NCI-H1092 (cell line): ENCODE data around the gene KIF18A.
"Not testable (repeated sequence)": the region's sequence is repeated elsewhere in the genome, so short reads cannot be mapped to it uniquely, and the experiment has no call there.

Experiments
- DNase-seq: peaks from one replicate; lab custom pipeline; 2025; lab: John Stamatoyannopoulos, UW

KIF18A gene

DNA sequence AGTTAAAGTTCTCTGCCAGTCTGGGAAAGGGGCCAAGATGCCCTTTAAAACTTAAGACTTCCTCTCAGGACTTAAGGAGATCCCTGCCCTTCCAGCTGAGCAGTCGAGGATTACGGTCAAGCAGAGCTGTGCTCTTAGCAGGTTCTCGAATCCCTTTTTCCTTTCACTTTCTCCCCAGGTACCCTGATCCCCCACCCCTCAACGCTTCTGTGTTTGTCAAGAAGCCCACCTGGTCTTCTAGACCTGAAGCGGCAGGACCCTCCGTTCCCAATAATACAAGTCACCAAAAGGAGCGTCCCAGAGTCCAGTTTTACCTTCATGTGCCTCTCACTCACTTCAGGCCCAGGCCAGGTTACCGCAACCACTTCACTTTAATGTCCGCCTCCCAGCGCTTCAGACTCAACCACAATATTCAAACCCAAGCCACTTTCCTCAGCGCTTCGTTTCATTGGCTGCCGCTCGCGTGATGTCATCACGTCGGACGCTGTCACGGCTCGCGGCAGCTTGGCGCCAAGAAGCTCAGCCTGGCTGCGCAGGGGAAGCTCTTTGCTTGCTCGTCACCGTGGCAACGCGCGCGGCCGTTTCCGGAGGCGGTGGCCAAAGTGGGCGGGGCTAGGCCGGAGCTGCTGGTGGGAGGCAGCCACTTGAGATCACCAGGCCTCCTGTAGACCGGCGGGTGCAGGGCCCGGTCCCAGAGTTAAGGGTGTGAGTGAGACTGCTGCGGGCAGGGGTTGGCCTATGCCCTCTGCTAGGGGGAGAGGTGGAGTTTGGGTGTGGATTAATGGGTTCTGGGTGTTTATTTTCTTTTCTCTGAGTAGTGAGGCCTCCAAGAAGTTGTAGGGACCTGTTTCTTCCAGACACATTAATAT is at the start of gene KIF18A, which contains the start of gene METTL15:
TSS of gene KIF18A (minus strand) at position 407 of the 869 bp plus-strand sequence. CDS start 10,209 bp downstream, outside the sequence.
TSS of gene METTL15 (plus strand) at position 639 of the 869 bp plus-strand sequence. CDS start 4,947 bp downstream, outside the sequence.
- DNase-seq, result peak; percentile 98

DNA sequence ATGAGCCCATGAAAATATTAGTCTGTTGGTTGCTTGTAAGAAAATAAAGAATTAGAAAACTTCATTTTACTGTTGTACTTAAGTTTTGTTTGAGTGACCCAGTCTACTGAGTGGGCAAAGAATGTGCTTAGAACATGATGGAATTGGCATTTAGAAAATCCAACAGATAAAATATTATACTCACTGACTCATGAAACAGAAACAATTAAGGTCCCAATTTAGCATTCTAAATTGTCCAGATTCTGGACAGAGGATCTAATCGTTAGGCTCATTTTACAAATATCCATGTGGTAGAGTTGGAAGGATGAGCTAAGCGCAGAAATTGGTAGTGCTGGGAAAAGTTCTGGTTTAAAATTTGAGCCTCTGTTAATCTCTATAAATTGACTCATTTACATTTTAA is 45.6 kb upstream of the KIF18A start:
- DNase-seq, result no peak

DNA sequence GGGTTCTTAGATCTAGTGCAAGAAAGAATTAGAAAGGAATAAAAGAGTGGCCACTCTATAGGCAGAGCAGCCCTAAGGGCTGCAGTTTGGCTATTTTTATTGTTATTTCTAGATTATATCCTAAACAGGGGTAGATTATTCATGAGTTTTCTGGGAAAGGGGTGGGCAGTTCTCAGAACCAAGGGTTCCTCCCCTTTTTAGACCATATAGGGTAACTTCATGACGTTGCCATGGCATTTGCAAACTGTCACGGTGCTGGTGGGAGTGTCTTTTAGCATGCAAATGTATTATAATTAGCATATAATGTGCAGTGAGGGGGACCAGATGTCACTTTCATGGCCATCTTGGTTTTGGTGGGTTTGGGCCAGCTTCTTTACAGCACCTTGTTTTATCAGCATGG is 44.8 kb upstream of the KIF18A start:
- no peak for DNase-seq

DNA sequence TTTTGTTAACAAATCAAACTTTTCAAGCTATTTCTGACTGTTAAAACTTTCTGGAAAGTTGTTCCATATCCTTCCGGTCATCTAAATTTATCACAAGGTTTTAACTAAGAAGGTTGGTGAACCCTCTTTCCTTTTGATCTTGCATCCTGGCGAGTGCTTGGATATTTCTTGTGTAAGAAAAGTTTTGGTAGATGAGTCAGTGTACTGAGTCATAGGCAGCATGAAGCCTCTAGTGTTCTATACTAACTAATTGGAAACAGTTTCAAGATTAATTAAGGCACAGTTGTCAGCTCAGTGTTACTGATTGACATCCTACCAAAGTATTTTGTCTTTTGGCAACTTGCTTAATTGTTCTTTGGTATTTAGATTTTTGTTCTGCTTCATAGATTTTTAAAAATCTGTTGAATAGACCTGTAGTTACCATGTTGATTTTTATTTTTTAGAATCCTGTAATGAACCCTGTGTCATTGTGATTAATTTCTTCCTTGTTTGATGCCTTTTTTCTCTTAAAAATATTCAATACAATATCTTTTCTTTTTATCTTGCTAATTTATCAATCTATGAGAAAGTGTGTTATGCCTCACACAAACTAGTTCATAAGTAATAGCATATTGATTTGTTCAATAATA is 38.3 kb upstream of the KIF18A start:
- DNase-seq, result no peak

DNA sequence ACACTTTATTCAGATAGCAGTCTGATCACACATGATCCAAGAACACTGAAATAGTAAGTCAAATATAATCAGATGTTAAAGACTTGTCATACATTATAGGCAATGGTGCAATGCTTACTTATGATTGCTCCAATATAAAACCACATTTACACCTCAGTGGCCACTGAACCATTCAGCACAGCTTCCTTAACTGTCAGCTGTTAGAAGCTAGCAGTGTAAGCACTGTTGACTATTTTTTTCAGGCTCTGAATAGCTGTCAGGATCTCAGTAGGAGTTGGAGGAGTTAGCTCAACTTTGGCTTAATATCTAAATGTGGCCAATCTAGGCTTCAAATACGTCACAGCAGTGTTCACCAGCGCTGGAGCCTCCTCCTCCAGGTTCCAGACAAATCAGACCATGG is 36.9 kb upstream of the KIF18A start:
- DNase-seq, result no peak

DNA sequence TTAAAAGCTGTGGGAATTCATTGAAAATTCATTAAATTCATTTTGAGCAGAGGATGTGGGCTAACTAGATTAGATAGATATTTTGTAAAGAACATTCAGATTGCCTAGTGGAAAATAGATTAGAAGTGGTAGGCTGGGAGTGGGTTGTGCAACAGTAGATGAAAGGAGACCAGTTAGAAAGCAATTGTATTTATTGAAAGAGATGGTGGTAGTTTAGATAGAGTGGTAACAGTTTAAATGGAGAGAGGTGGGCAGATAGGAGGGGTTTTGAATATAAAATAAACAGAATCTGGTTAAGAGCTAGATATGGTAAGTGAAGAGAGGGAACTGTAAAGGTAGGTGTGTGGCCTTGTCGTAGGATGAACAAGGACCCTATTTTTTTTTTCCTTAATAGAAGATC is 34.8 kb upstream of the KIF18A start:
- DNase-seq, result no peak

DNA sequence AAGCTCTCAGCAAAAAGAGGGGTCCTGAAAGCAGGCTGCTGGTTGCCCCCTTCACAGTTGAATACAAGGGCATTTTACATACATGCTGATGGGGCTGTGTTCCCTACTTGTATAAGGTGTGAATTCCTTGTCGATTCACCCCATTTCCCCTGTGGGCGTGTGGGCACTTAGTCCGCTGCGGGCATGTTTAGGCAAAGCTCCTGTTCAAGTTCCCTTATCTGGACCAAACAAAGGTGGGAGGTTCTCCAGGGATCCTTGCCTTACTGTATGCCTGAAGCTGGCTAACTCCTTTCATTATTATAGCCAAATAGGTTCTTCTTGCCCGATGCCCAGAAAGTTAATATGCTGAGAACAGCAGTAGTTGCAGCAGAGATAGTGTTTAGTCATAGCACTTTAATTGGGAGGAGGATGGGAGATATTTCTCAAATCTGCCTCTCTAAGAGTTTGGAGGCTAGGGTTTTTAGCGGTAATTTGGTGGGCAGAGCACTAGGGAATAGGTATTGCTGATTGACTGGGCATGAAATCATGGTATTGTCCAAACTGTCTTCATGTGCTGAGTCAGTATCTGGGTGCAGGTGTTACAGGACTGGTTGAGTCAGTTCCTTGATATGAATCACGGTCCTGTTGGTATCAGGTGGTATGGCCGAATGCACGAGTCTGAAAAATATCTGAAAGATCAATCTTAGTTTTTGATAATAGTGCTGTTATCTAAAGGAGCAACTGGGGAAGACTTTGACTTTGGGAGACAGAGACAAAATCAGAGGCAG is 32.9 kb upstream of the KIF18A start:
- no peak for DNase-seq

DNA sequence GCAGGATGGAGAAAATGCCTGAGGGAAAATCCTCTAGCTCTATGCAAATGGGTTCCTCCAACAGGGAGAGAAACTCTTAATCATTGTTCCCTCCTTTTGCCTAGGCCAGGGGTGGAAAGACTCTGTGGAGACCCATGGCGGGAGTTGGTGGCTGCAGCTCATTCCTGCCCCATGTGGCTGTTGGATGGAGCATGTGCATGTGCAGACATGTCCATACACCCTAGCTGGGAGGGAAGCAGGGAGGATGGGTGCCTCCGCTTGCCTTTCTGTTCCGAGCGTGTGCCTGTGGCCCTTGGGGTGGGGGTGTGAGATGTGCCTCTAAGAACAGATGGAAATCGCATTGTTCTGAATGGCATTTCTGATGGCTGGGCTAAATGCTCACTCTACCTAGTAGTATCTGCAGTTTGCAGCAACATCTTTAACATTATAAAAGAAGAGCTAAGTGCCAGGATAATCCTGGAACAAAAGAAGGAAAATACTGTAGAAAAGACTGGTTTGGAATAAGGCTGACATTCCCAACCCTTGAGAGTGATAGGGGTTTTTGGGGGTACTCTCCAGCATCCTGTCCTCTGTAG is 32.0 kb upstream of the KIF18A start:
- DNase-seq, result no peak

DNA sequence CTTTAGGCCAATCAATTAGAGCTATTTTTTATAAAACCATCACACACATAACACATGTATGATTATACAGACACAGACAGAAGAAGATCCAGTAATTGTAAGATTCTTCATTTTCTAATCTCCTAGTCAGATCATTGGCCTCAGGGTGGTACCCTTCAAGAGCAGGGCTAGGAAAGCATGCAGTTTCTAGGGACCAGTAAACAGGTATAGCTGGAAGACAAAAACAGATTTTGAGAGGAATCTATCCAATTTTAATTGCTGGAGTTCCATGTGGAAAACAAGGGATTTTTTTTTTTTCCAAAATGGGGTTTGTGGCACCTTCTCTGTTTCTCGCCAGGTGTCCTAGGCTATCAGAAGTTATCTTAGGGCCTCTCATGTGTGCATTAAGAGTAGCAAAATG is 29.9 kb upstream of the KIF18A start:
- DNase-seq, result no peak

DNA sequence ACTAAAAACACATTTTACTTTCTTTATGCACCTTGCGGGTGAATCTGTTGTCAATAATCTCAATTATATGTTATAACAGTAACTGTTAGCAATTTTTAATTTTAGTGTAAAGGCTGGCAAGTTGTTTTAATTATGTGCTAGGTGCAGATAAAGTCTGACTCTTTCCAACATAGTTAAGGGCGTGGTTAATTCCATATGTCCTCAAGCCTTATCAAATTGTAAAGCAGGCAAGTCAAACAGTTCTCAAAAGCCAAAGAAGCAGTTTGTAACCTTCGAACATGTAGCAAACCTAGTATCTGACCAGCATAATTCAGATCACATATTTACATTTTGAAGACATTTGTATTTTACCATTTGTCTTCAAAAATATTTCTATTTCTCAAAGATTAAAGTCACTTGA is 29.4 kb upstream of the KIF18A start:
- no peak for DNase-seq

DNA sequence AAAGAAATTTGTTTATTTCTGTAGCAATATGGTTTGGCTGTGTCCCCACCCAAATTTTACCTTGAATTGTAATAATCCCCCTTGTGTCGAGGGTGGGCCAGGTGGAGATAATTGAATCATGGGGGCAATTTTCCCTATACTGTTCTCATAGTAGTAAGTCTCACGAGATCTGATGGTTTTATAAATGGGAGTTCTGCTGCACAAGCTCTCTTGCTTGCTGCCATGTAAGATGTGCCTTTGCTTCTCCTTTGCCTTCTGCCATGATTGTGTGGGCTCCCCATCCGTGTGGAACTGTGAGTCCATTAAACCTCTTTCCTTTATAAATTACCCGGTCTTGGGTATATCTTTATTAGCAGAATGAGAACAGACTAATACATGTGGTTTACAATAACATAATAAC is 28.2 kb upstream of the KIF18A start:
- DNase-seq, result not testable (repeated sequence)

DNA sequence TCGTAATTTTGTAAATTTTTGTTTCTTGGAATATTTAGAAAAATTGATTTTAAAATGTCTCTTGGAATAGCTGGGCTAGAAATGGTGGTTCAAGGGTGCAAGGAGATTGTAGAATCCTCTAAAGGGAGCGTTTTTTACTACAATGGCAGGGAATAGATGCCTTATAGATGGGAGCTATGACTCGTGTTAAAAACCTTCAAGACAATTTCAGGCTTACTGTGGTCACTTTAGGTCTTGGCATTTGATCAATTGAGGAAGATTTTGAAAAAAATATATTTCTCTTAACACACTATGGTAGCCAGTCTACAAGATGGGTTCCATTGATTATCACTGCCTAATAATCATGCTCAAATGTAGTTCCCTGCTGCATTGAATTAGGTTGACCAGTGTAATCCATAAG is 25.2 kb upstream of the KIF18A start:
- no peak for DNase-seq

DNA sequence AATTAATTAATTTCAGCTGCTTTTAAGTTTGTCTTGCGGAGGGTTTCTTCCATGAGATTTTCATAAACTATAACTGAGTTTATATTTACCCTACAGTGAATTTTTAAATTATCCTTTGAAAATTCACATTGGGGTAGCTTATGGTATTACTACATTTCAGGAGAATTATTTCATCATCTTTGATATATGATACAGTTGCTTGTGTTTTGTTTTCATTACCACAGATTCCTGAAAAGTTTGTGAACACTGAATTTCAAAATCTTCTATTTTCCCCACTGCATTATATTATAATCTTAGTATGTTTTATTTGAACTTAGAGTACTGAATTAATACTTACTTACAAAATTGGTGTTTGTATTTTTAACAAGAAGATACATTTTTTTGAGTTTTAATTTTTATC is 24.6 kb upstream of the KIF18A start:
- no peak for DNase-seq

DNA sequence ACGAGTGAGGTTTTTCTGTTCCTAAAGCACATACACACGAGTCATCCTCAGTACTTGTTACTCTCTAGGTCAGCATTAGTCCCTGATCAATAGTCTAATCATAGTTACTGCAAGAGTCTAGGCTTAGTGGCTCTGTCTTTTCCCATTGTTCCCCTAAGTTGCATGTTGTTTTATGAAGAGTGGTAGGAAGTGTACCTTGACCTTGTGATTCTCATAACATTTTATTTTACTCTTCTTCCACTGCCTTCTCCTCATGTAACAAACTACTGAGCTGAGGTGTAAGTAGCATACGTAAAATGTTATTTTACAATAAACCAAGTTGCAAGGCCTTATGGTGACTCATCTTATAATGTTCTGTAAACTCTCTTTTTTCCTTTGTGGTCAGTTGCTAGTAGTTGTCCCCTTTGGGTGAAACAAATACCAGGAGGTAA is 15.2 kb upstream of the KIF18A start:
- DNase-seq, result no peak

DNA sequence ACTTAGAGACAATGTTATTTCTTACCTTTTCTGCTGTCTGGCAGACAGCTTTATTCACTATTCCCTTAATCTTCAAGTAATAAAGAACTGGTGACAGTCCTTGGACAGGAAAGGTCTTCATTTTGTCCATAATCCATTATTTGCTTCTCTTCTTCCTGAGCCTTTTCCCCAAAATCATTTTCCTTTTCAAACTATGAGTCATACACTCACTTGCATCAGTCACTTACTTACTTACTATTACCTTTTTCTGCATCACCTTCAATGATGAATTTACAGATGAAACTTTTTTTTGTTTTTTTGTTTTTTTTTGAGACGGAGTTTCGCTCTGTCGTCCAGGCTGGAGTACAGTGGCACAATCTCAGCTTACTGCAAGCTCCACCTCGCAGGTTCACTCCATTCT is 9.8 kb upstream of the KIF18A start:
- no peak for DNase-seq

DNA sequence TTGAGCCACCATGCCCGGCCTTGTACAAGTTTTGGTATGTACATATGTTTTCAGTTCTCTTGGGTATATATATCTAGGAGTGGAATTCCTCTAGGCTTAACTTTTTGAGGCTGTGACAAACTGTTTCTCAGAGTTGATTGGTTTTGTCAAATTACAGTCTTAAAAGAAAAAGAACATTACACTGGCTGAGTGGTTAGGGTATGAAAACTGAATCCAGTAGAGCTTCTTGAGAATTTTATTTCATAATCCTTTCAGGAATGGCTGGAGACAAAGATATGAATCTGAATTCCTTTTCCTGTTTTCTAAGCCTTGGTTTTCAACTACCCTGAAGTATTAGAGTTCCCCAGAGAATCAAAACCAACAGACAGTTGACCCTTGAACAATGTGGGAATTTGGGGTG is 6.8 kb upstream of the KIF18A start:
- no peak for DNase-seq

DNA sequence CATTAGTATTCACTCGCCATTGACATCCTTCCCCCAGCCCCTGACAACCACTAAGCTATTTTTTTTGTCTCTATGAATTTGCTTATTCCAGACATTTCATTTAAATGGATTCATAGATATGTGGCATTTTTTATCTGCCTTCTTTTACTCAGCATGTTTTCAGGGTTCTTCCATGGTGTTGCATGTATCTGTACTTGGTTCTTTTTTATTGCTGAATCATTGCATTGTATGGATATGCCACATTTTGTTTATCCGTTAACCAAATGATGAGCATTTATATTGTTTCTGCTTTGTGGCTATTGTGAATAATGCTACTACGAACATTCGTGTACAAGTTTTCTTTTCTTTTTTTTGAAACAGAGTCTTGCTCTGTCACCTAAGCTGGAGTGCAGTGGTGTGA is 6.2 kb upstream of the KIF18A start:
- no peak for DNase-seq

DNA sequence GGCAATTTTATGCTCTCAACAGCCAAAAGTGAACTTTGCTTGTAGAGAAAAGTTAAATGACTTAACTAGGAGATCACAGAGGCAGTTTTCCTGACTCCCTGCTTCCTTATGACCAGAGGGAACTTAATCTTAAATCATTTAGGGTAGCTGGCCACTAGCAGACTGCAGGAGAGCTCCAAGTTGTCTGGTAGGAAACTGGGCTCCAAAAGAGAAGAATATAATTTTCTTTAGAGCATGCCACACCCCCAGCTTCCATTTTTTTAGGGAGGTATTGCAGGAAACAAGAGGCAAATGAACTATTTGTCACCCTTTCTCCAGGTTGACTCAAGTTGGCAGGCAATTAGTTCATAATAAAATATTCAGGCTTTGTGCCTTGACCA is 2.9 kb upstream of the KIF18A start:
- no peak for DNase-seq

DNA sequence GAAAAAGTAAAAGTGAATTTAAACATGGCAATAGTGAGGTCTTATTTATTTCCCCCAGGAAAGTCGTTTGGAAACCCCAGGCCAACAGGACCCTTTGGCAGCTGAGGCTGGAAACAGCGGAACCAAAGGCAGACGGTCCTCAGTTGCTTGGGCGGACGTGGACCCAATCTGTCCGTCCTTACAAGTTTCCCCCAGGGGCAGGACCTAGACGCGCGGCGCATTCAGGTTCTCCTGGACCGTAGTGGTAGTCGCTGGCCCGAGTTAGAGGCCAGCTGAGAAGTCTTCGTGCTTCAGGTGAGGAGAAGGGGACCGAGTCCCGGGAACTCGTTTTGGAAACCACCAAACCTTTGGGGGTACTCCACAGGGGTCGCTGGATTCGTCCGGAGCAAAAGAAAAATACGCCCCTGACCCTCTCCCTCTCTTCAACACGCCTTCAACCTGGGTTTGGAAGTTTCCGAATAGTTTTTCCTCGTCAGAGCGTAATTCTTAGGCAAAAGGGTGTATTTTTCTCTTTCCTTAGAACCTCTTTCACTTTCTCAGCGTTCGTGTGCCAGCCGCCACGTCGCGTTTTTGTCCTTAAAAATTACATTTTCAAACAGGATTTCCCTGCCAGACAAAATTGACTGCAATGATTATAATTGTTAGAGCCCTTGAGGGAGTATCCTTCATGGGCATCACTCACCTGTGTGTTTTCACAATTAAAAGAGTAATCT is 2.3 kb upstream of the KIF18A start:
- DNase-seq, result peak; percentile 31

DNA sequence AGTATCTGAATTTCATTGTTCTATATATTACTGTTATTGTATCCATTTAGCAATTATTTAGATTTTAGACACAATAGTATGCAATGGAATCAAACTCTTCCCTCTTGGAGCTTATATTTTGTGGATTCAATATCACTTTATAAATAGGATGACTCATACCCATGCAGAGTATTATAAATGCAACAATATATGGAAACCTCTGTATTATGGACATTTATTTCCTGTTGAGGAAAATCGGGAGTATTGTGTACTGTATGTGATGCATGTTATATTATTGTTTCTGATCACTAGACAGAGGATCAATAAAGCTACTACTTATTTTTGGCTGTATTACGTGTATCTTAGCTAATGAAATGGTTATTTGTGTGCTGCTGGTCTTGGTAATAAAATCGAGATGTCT is 1.0 kb upstream of the KIF18A start:
- no peak for DNase-seq

DNA sequence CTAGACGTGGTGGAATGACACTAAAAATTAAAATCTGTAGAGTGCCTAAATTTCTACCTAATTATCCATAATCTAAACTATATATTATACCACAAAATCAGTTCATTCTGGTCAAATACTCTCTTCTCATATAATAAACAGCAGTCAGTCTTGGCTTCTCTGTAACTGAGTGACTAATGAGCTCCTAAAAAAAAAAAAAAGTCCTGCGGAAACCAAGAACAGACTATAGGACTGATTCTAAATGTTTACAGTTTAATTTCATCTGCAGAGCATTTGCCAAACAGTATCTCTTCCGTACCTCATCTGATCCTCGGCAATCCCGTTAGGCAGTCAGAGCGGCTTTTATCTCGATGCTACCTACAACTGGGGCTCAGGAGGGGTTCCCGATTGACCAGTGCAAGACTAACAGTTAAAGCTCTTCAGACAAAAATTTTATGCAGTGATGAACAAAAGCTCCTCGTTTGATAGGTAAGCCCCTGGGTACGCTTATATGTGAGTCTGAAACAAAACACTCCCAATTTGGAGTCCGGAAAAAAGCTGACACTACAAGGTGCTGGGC is 686 bp downstream of the KIF18A start:
- DNase-seq, result peak; percentile 17
